OCI-LY3 (cell line): Measurements from ENCODE around the gene ABCG8.

Experiments
- H2AFZ ChIP-seq: fragments of 200-600, 300-600 bp; shearing (Covaris generic); 2 replicates; pipeline ENCODE4 v1.6.0; 2014; ENCODE audit warnings: antibody characterized with exemption, low read depth, low read length
- H3K27ac ChIP-seq: fragments of 200-600, 300-600 bp; sonication (generic); 2 replicates; pipeline ENCODE4 v1.5.1; 2014; ENCODE audit warnings: mild to moderate bottlenecking, low read length, moderate library complexity, mixed read lengths
- H3K27me3 ChIP-seq: fragments of 200-600, 300-600 bp; sonication (generic); 2 replicates; pipeline ENCODE4 v1.6.1; 2014; ENCODE audit warnings: low read depth, low read length, mixed read lengths
- H3K36me3 ChIP-seq: fragments of 200-600, 300-600 bp; sonication (generic); replicated peaks from 2 replicates; pipeline ENCODE3; 2014; ENCODE audit warnings: low read depth, low read length, mixed read lengths
- H3K4me1 ChIP-seq: fragments of 300-600, 200-600 bp; sonication (generic); 2 replicates; pipeline ENCODE4 v1.6.1; 2014; ENCODE audit warnings: low read length, mixed read lengths
- H3K4me2 ChIP-seq: fragments of 200-600, 300-600 bp; sonication (generic); 2 replicates; pipeline ENCODE4 v1.6.1; 2014; ENCODE audit warnings: low read length, mixed read lengths
- H3K4me3 ChIP-seq: fragments of 300-600, 200-600 bp; sonication (generic); 2 replicates; pipeline ENCODE4 v1.5.1; 2014; ENCODE audit warnings: antibody characterized with exemption, mild to moderate bottlenecking, low read length, moderate library complexity
- H3K79me2 ChIP-seq: fragments of 300-600, 200-600 bp; shearing (Covaris generic); 2 replicates; pipeline ENCODE4 v1.6.1; 2014; ENCODE audit warnings: mild to moderate bottlenecking, low read length, mixed read lengths
- H3K9ac ChIP-seq: fragments of 300-600, 200-600 bp; shearing (Covaris generic); 2 replicates; pipeline ENCODE4 v1.6.0; 2014; ENCODE audit warnings: mild to moderate bottlenecking, low read length, moderate library complexity
- H3K9me3 ChIP-seq: fragments of 200-600, 300-600 bp; shearing (Covaris generic); 2 replicates; pipeline ENCODE4 v1.6.1; 2014; ENCODE audit warnings: low read length, mixed read lengths; ENCODE audit not compliant: insufficient read depth
- H4K20me1 ChIP-seq: fragments of 200-600, 300-600 bp; sonication (generic); 2 replicates; pipeline ENCODE4 v1.6.1; 2016; ENCODE audit warnings: low read length, mixed read lengths; ENCODE audit not compliant: insufficient read depth
- CTCF ChIP-seq: fragments of 200-600, 300-600 bp; sonication (generic); IDR thresholded peaks from 2 replicates; pipeline ENCODE4 v1.5.1; 2014; ENCODE audit warnings: antibody characterized with exemption, low read length, low read depth
- EZH2phosphoT487 ChIP-seq: fragments of 200-600 bp; shearing (Covaris generic); IDR thresholded peaks from 2 replicates; pipeline ENCODE4 v1.6.1; 2018; ENCODE audit warnings: antibody characterized with exemption, mixed run types, low read depth

ABCG8 gene

GRCh38 chr2:43839776-43840564, 1.2 kb downstream of the ABCG8 start:
- no peaks in the 10 kb centered on the region for H4K20me1 ChIP-seq
- TF ChIP-seq EZH2phosphoT487 (no peak), CTCF (no peak)
- no peak overlapping the region for H3K27ac ChIP-seq
- no peak overlapping the region for H3K4me2 ChIP-seq
- no peaks in the 10 kb centered on the region for H3K79me2 ChIP-seq
- H3K9ac ChIP-seq, result no peak overlapping the region
- H2AFZ ChIP-seq, result no peak overlapping the region
- no peaks in the 10 kb centered on the region for H3K27me3 ChIP-seq
- H3K4me1 ChIP-seq, result no peaks in the 10 kb centered on the region
- no peak overlapping the region for H3K4me3 ChIP-seq
- no peaks in the 10 kb centered on the region for H3K9me3 ChIP-seq
- H3K36me3 ChIP-seq, result no peaks in the 10 kb centered on the region

GRCh38 chr2:43840965-43841364, 2.2 kb downstream of the ABCG8 start:
- Histone ChIP-seq H3K4me3 (no peak overlapping the region), H3K36me3 (no peaks in the 10 kb centered on the region), H3K27ac (no peak overlapping the region), H3K4me2 (no peak overlapping the region), H3K9ac (no peak overlapping the region), H3K4me1 (no peaks in the 10 kb centered on the region), H3K27me3 (no peaks in the 10 kb centered on the region), H3K9me3 (no peaks in the 10 kb centered on the region), H3K79me2 (no peaks in the 10 kb centered on the region), H2AFZ (no peak overlapping the region), H4K20me1 (no peaks in the 10 kb centered on the region)
- TF ChIP-seq EZH2phosphoT487 (no peak), CTCF (no peak)

DNA sequence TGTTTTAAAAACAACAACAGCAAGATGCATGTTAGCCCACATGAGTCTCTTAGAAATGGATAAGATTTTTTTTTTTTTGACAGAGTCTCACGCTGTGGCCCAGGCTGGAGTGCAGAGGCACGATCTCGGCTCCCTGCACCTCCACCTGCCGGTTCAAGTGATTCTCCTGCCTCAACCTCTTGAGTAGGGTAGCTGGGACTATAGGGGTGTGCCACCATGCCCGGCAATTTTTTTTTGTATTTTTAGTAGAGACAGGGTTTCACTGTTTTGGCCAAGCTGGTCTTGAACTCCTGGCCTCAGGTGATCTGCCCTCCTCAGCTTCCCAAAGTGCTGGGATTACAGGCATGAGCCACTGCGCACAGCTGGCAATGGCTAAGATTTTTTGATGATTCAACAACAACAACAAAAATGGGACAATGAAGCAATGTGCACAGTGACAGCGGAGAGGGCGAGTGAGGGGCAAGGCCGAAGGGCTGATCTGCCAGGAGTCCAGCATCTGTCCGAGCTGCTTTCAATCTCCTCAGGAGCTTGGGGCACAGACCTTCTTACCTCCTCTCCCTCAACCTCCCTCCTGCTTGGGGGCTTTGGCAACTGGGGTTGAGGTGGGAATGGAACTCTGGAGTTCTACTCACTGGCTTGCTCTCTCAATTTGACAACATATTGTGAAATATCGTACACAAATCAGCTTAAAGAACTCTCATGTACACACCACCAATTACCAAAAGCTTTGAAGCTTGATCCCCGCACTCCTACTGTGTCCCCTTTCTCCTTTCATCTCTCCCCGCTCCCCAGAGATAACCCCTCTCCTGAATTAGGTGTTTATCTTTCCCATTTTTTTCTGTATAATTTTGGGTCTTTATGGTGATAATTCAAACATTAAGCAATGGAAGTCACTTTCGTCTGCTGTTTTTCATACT, 3.4 kb downstream of the ABCG8 start:
- Histone ChIP-seq H4K20me1 (no peaks in the 10 kb centered on the region), H3K9ac (no peak overlapping the region), H3K79me2 (no peaks in the 10 kb centered on the region), H3K27me3 (no peaks in the 10 kb centered on the region), H3K9me3 (no peaks in the 10 kb centered on the region), H3K36me3 (no peaks in the 10 kb centered on the region), H3K4me2 (no peak overlapping the region), H2AFZ (no peak overlapping the region), H3K4me3 (no peak overlapping the region), H3K27ac (no peak overlapping the region), H3K4me1 (no peaks in the 10 kb centered on the region)
- no peak for TF ChIP-seq EZH2phosphoT487
- no peak for TF ChIP-seq CTCF

DNA sequence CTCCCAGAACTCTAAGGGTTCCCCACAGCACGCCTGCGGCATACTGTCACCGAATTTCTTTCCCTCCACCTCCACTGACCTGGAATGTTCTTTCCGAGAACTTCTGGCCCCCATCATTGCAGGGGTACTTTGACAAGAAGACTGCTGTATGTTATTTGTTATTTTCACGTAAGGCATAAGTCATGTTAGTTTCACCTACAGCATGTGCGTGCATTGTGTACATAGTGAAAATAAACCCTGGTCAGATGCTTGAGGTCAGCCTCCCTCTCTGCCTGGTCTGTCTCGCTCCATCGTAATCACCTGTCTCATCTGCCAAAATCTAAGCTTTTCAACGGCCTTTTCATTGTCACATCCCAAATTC, 4.1 kb downstream of the ABCG8 start:
- Histone ChIP-seq H3K4me3 (no peak overlapping the region), H3K9ac (no peak overlapping the region), H2AFZ (no peak overlapping the region), H3K36me3 (no peaks in the 10 kb centered on the region), H3K27me3 (no peaks in the 10 kb centered on the region), H3K79me2 (no peaks in the 10 kb centered on the region), H4K20me1 (no peaks in the 10 kb centered on the region), H3K9me3 (no peaks in the 10 kb centered on the region), H3K4me2 (no peak overlapping the region), H3K4me1 (no peaks in the 10 kb centered on the region), H3K27ac (no peak overlapping the region)
- TF ChIP-seq CTCF (no peak), EZH2phosphoT487 (no peak)
